DOHH2 (cell line): ENCODE results near the gene FUT8.

Experiments
- H3F3A ChIP-seq: fragments of 200-600 bp; sonication (generic), shearing (Covaris generic); 2 replicates; pipeline ENCODE4 v1.6.0; 2016; ENCODE audit warnings: antibody characterized with exemption, mild to moderate bottlenecking; ENCODE audit not compliant: control insufficient read depth, insufficient read depth
- H3K27ac ChIP-seq: fragments of 200-600 bp; sonication (generic); 2 replicates; pipeline ENCODE4 v1.5.1; 2014; ENCODE audit warnings: low read depth, mild to moderate bottlenecking, low read length, moderate library complexity
- H3K27me3 ChIP-seq: fragments of 200-600 bp; sonication (generic); 2 replicates; pipeline ENCODE4 v1.6.1; 2014; ENCODE audit warnings: mild to moderate bottlenecking, low read length, mixed read lengths; ENCODE audit not compliant: control insufficient read depth
- H3K36me3 ChIP-seq: fragments of 200-600 bp; sonication (generic); 2 replicates; pipeline ENCODE4 v1.6.1; 2014; ENCODE audit warnings: mild to moderate bottlenecking, low read length, moderate library complexity, mixed read lengths; ENCODE audit not compliant: control insufficient read depth
- H3K4me1 ChIP-seq: fragments of 200-600 bp; sonication (generic); 2 replicates; pipeline ENCODE4 v1.6.1; 2014; ENCODE audit warnings: mild to moderate bottlenecking, low read length, mixed read lengths; ENCODE audit not compliant: control insufficient read depth
- H3K4me2 ChIP-seq: fragments of 200-600 bp; sonication (generic); 2 replicates; pipeline ENCODE4 v1.6.0; 2014; ENCODE audit warnings: mild to moderate bottlenecking, low read length, moderate library complexity
- H3K4me3 ChIP-seq: fragments of 200-600 bp; sonication (generic); 2 replicates; pipeline ENCODE4 v1.5.1; 2014; ENCODE audit warnings: mild to moderate bottlenecking, low read length, mixed read lengths
- H3K79me2 ChIP-seq: fragments of 200-600 bp; sonication (generic); 2 replicates; pipeline ENCODE4 v1.6.1; 2014; ENCODE audit warnings: mild to moderate bottlenecking, low read length, mixed read lengths; ENCODE audit not compliant: control insufficient read depth
- H3K9me2 ChIP-seq: fragments of 200-600 bp; sonication (generic); replicated peaks from 2 replicates; pipeline ENCODE4 v1.6.1; 2014; ENCODE audit warnings: mild to moderate bottlenecking, low read length, mixed read lengths; ENCODE audit not compliant: control insufficient read depth
- H3K9me3 ChIP-seq: fragments of 200-600 bp; sonication (generic); 2 replicates; pipeline ENCODE4 v1.6.1; 2014; ENCODE audit warnings: antibody characterized with exemption, low read length, mixed read lengths; ENCODE audit not compliant: control insufficient read depth, insufficient read depth
- H4K20me1 ChIP-seq: fragments of 200-600 bp; sonication (generic); 2 replicates; pipeline ENCODE4 v1.6.0; 2014; ENCODE audit warnings: low read depth, mild to moderate bottlenecking, antibody characterized with exemption, low read length, moderate library complexity; ENCODE audit not compliant: control insufficient read depth, insufficient read depth
- CTCF ChIP-seq: fragments of 200-600 bp; sonication (generic); IDR thresholded peaks from one replicate; pipeline ENCODE4 v1.5.1; 2014; ENCODE audit warnings: antibody characterized with exemption, mild to moderate bottlenecking, low read depth, low read length; ENCODE audit not compliant: poor library complexity, severe bottlenecking
- EZH2phosphoT487 ChIP-seq: fragments of 200-600 bp; sonication (generic); IDR thresholded peaks from 2 replicates; pipeline ENCODE4 v1.6.1; 2017; ENCODE audit warnings: borderline replicate concordance, mild to moderate bottlenecking, antibody characterized with exemption, low read length, moderate library complexity, mixed read lengths

FUT8 gene

GRCh38 chr14:65412032-65412846 lies at the start of gene FUT8:
TSS of gene FUT8 (plus strand) at chr14:65412730. CDS start at chr14:65561564, 148,834 bp downstream.
- peak within 1 kb of the TSS; percentile 84 for H3K27ac ChIP-seq
- H3K9me2 ChIP-seq, result no peaks in the 10 kb centered on the region
- H4K20me1 ChIP-seq, result no peaks in the 10 kb centered on the region
- peaks cover 59% of the 10 kb centered on the region for H3K79me2 ChIP-seq
- H3K36me3 ChIP-seq, result peaks cover 10% of the 10 kb centered on the region
- no peaks in the 10 kb centered on the region for H3K9me3 ChIP-seq
- H3K4me3 ChIP-seq, result peak within 1 kb of the TSS; percentile 97
- TF ChIP-seq CTCF (peak; percentile 68), EZH2phosphoT487 (no peak)
- peak within 1 kb of the TSS; percentile 93 for H3K4me2 ChIP-seq
- H3F3A ChIP-seq, result peaks cover 10% of the 10 kb centered on the region; the same call in 1 of the 2 replicates
- H3K4me1 ChIP-seq, result peaks cover 28% of the 10 kb centered on the region
- no peaks in the 10 kb centered on the region for H3K27me3 ChIP-seq

GRCh38 chr14:65366802-65367565 lies 45.5 kb upstream of the FUT8 start:
- H3F3A ChIP-seq, result no peaks in the 10 kb centered on the region
- H3K79me2 ChIP-seq, result no peaks in the 10 kb centered on the region
- TF ChIP-seq CTCF (no peak), EZH2phosphoT487 (no peak)
- no peaks in the 10 kb centered on the region for H4K20me1 ChIP-seq
- peak overlapping the region; percentile 28 for H3K4me2 ChIP-seq
- no peaks in the 10 kb centered on the region for H3K27me3 ChIP-seq
- H3K9me2 ChIP-seq, result no peaks in the 10 kb centered on the region
- H3K4me1 ChIP-seq, result peaks cover 22% of the 10 kb centered on the region
- no peak overlapping the region for H3K27ac ChIP-seq
- no peaks in the 10 kb centered on the region for H3K36me3 ChIP-seq
- H3K9me3 ChIP-seq, result no peaks in the 10 kb centered on the region
- no peak overlapping the region for H3K4me3 ChIP-seq

DNA sequence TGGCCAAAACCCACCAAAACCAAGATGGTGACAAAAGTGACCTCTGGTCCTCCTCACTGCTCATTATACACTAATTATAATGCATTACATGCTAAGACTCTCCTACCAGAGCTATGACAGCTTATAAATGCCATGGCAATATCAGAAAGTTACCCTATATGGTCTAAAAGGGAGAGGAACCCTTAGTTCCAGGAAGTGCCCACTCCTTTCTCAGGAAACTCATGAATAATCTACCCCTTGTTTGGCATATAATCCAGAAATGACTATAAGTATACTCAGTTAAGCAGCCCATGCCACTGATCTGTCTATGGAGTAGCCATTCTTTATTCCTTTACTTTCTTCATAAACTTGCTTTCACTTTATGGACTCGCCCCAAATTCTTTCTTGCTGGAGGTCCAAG lies 43.0 kb upstream of the FUT8 start:
- Histone ChIP-seq H3K9me3 (no peaks in the 10 kb centered on the region), H3K9me2 (no peaks in the 10 kb centered on the region), H3K4me1 (peaks cover 26% of the 10 kb centered on the region), H4K20me1 (no peaks in the 10 kb centered on the region), H3K79me2 (no peaks in the 10 kb centered on the region), H3F3A (no peaks in the 10 kb centered on the region), H3K4me3 (no peak overlapping the region), H3K36me3 (no peaks in the 10 kb centered on the region), H3K4me2 (no peak overlapping the region), H3K27me3 (no peaks in the 10 kb centered on the region), H3K27ac (no peak overlapping the region)
- TF ChIP-seq CTCF (no peak), EZH2phosphoT487 (no peak)
